GM12878 (cell line): ENCODE results near the gene FXYD4. TPM values are rescaled to one million over a fixed set of nuclear protein-coding genes. Genes with fewer than 3 reads are reported as not detected.
A peak's percentile ranks its signal among the peaks of the same experiment; 100 is the strongest.

Source experiments
- ATAC-seq: fragments of 200-7000 bp; cut with Tn5 transposase; 3 replicates; pipeline ENCODE4 v1.9.1; 2020; ENCODE audit warnings: mild to moderate bottlenecking, moderate library complexity
- BruUV-seq: library from RNA; stranded (reverse); fragments of 400-500 nt; replicated peaks from 2 replicates; lab custom pipeline; 2021; lab: Mats Ljungman, UMichigan
- CTCF ChIA-PET: fragments of 300-600 bp; sonication (Branson Sonifier 250); formaldehyde crosslinking; extraction: SDS; loops from one replicate; lab custom pipeline; 2021; ENCODE audit warnings: inconsistent platforms; lab: Yijun Ruan, JAX
- POLR2A ChIA-PET: fragments of 350-600 bp; formaldehyde crosslinking; extraction: SDS; loops from one replicate; lab custom pipeline; 2021; ENCODE audit warnings: inconsistent platforms; lab: Charles Lee
- RAD21 ChIA-PET: fragments of 300-600 bp; sonication (Branson Sonifier 250); formaldehyde crosslinking; loops from one replicate; lab custom pipeline; 2023; ENCODE audit warnings: antibody characterized with exemption; ENCODE audit not compliant: unreplicated experiment; lab: Charles Lee
- SMC1A ChIA-PET: fragments of 300-600 bp; sonication (Branson Sonifier 250); formaldehyde crosslinking; loops from one replicate; lab custom pipeline; 2023; ENCODE audit not compliant: unreplicated experiment, uncharacterized antibody; lab: Charles Lee
- DNase-seq: peaks from one replicate; pipeline ENCODE4 v3.0.0-alpha.2; 2011; ENCODE audit warnings: low read depth, low spot score
- FAIRE-seq: peaks from 3 replicates; lab custom pipeline; 2011; peaks lifted over from hg19 to GRCh38; lab: Jason Lieb, UNC
- H2AFZ ChIP-seq: 2 replicates; pipeline ENCODE4 v1.6.0; 2011; ENCODE audit warnings: low read depth, low read length, control low read depth; ENCODE audit not compliant: control insufficient read depth
- H3K27ac ChIP-seq: 2 replicates; pipeline ENCODE4 v1.5.1; 2011; ENCODE audit warnings: control low read depth; ENCODE audit not compliant: control insufficient read depth, insufficient read depth
- H3K27me3 ChIP-seq, 2 experiments: replicated peaks in 1 of 2; 2 replicates each; pipeline versions ENCODE4 v1.6.0 to v1.6.1; 2011; ENCODE audit warnings: low read length in 1 of 2; ENCODE audit not compliant: control insufficient read depth in 2 of 2, insufficient read depth in 2 of 2
- H3K36me3 ChIP-seq, 2 experiments: 2 replicates each; pipeline ENCODE4 v1.5.1; 2011; ENCODE audit warnings: low read length in 1 of 2; ENCODE audit not compliant: control insufficient read depth in 2 of 2, insufficient read depth in 2 of 2
- H3K4me1 ChIP-seq: 2 replicates; pipeline ENCODE4 v1.6.1; 2011; ENCODE audit warnings: mild to moderate bottlenecking, low read length, moderate library complexity, mixed read lengths; ENCODE audit not compliant: control insufficient read depth, insufficient read depth
- H3K4me2 ChIP-seq: 2 replicates; pipeline ENCODE4 v1.6.0; 2011; ENCODE audit warnings: control low read depth; ENCODE audit not compliant: control insufficient read depth, insufficient read depth
- H3K4me3 ChIP-seq: fragments of 200-600 bp; sonication (generic); 2 replicates; pipeline ENCODE4 v1.5.1; 2016
- H3K79me2 ChIP-seq: 2 replicates; pipeline ENCODE4 v1.6.0; 2011; ENCODE audit warnings: low read length; ENCODE audit not compliant: control insufficient read depth, insufficient read depth
- H3K9ac ChIP-seq: 2 replicates; pipeline ENCODE4 v1.8.0; 2011; ENCODE audit warnings: low read length, control low read depth, mixed read lengths; ENCODE audit not compliant: control insufficient read depth, insufficient read depth
- H3K9me3 ChIP-seq: replicated peaks from 3 replicates; pipeline ENCODE4 v1.5.1; 2011; ENCODE audit warnings: mild to moderate bottlenecking, low read length; ENCODE audit not compliant: control insufficient read depth, insufficient read depth
- H4K20me1 ChIP-seq: 2 replicates; pipeline ENCODE4 v1.6.0; 2011; ENCODE audit not compliant: control insufficient read depth, insufficient read depth
- ATF7 ChIP-seq: fragments of 450-650 bp; IDR thresholded peaks from 2 replicates; pipeline ENCODE4 v1.6.1; 2016; ENCODE audit warnings: low read depth, mild to moderate bottlenecking
- MEF2A ChIP-seq: IDR thresholded peaks from 2 replicates; pipeline ENCODE4 v1.6.1; 2011; ENCODE audit warnings: low read depth, mild to moderate bottlenecking, low read length, moderate library complexity; ENCODE audit not compliant: insufficient read depth
- PBX3 ChIP-seq: IDR thresholded peaks from 2 replicates; pipeline ENCODE4 v1.6.1; 2011; ENCODE audit warnings: mild to moderate bottlenecking, low read depth, low read length, moderate library complexity; ENCODE audit not compliant: insufficient replicate concordance
- POLR2AphosphoS5 ChIP-seq: IDR thresholded peaks from 2 replicates; pipeline ENCODE4 v1.6.1; 2011; ENCODE audit warnings: mild to moderate bottlenecking, low read length, inconsistent platforms
- STAT3 ChIP-seq: IDR thresholded peaks from 2 replicates; pipeline ENCODE4 v1.6.1; 2011; ENCODE audit warnings: low read depth, low read length, improper control_type of control experiment
- WGBS: methylation state at CpG from one replicate; pipeline ENCODE4 v1.1.6; 2016; ENCODE audit warnings: low lambda C conversion rate; ENCODE audit not compliant: insufficient replicate concordance, insufficient coverage; ENCODE audit errors: missing lambda C conversion rate; 5-methylcytosine and 5-hydroxymethylcytosine counted together
- in situ Hi-C: fragments of 300-500 bp; cut with MboI; formaldehyde crosslinking; loops from 9 replicates; pipeline ENCODE4 v1.14.3; 2018; ENCODE audit warnings: mixed read lengths
- intact Hi-C: fragments of 100-400 bp; cut with micrococcal nuclease; formaldehyde crosslinking; loops from one replicate; pipeline ENCODE4 v1.14.2; 2022; ENCODE audit not compliant: unreplicated experiment
- polyA plus RNA-seq, 11 experiments: library from polyadenylated mRNA; depleted of rRNA in 4 of 11; unstranded in 6 of 11; stranded (reverse) in 5 of 11; fragments of >200 nt; fragmentation: Nextera tagmentation in 4 of 11; fragmentation: Illumina TruSeq in 1 of 11; extraction: Ambion mirVana in 4 of 11; extraction: Trizol in 1 of 11; gene quantifications; 1 replicate in 1 of 11; 2 replicates in 10 of 11; pipeline versions ENCODE4 v1.2.1 to v1.2.3, GENCODE V29; 2011 to 2016; ENCODE audit warnings: inconsistent platforms in 2 of 11, missing spikeins in 2 of 11, low read depth in 1 of 11
- total RNA-seq, 4 experiments: library from RNA; depleted of rRNA in 3 of 4; stranded (reverse); fragments of >200 nt in 3 of 4; fragmentation: Illumina TruSeq in 1 of 4; extraction: Trizol in 1 of 4; gene quantifications; 2 replicates each; pipeline versions ENCODE4 v1.2.1 to v1.2.3, GENCODE V29; 2013 to 2021

Gene FXYD4
- total and polyA plus RNA-seq, 10 of the 15 experiments (the other 5 are each of a cell fraction or from before 2014, with no cell fraction given): not detected

- H3K9ac ChIP-seq: peak overlapping the region; percentile 10; the same call in 1 of the 2 replicates
- H3K4me2 ChIP-seq: peak overlapping the region; percentile 76
- SMC1A ChIA-PET: interaction anchor here (1.8 kb wide), 1 partner anchor 51 kb away, joined by 10 read pairs; no protein-coding TSS in a partner anchor
- H2AFZ ChIP-seq: no peak overlapping the region
- ATAC-seq (no peak), DNase-seq (no peak), FAIRE-seq (no peak)
- in situ Hi-C loops: loop anchor here (10.0 to 25.0 kb wide), 4 partner anchors 265 to 1563 kb away; partner anchors contain the start of genes CSGALNACT2 and ZNF33B
- peaks cover 29% of the 10 kb centered on the region for H3K4me1 ChIP-seq
- no peaks in the 10 kb centered on the region for H3K27me3 ChIP-seq
- WGBS: 22% methylated on average over 4 of the region's 4 CpGs
- H3K79me2 ChIP-seq: peaks cover 100% of the 10 kb centered on the region
- no peak overlapping the region for H3K27ac ChIP-seq
- no peaks in the 10 kb centered on the region for H3K9me3 ChIP-seq
- CTCF ChIA-PET: no interaction called here
- intact Hi-C loops: no loop called here
- H3K4me3 ChIP-seq: peak overlapping the region; percentile 98
- RAD21 ChIA-PET: no interaction called here
- POLR2A ChIA-PET: no interaction called here
- H3K36me3 ChIP-seq: peaks cover 0 to 13% of the 10 kb centered on the region in 2 experiments; a peak in 3 of 4 replicates
- H4K20me1 ChIP-seq: peaks cover 13% of the 10 kb centered on the region
- TF ChIP-seq ATF7 (no peak), PBX3 (no peak), STAT3 (no peak)
- BruUV-seq: no TSS peak
These were observed 30.7 kb downstream of the FXYD4 start for GRCh38 chr10:43402176-43402575.

GRCh38 chr10:43402880-43403452 is 31.5 kb downstream of the FXYD4 start:
- FAIRE-seq (no peak), DNase-seq (no peak), ATAC-seq (no peak)
- BruUV-seq: no TSS peak
- no peaks in the 10 kb centered on the region for H3K9me3 ChIP-seq
- H3K27me3 ChIP-seq: no peaks in the 10 kb centered on the region
- peak overlapping the region; percentile 76 for H3K4me2 ChIP-seq
- H3K79me2 ChIP-seq: peaks cover 100% of the 10 kb centered on the region
- H3K9ac ChIP-seq: peak overlapping the region; percentile 19; the same call in 1 of the 2 replicates
- in situ Hi-C loops (loop anchor here (10.0 to 25.0 kb wide), 4 partner anchors 266 to 1562 kb away; partner anchors contain the start of genes CSGALNACT2 and ZNF33B), intact Hi-C loops (no loop called here)
- H3K4me1 ChIP-seq: peaks cover 29% of the 10 kb centered on the region
- RAD21 ChIA-PET: no interaction called here
- H3K4me3 ChIP-seq: peak overlapping the region; percentile 98
- CTCF ChIA-PET: interaction anchor here (1.0 to 1.2 kb wide), 2 partner anchors 14 to 110 kb away, joined by 3 read pairs; no protein-coding TSS in a partner anchor
- WGBS: 45% methylated on average over 7 of the region's 7 CpGs
- SMC1A ChIA-PET: no interaction called here
- no peak overlapping the region; the same call in 1 of the 2 replicates for H3K27ac ChIP-seq
- peaks cover 13% of the 10 kb centered on the region for H4K20me1 ChIP-seq
- peaks cover 0 to 13% of the 10 kb centered on the region in 2 experiments; a peak in 3 of 4 replicates for H3K36me3 ChIP-seq
- TF ChIP-seq MEF2A (no peak), POLR2AphosphoS5 (0 out of 2 replicates have a peak, but pooled peaks have one; percentile 20)
- POLR2A ChIA-PET: interaction anchor here (0.8 kb wide), 1 partner anchor 51 kb away, joined by 3 read pairs; no protein-coding TSS in a partner anchor
- H2AFZ ChIP-seq: no peak overlapping the region
